Astrocyte of the cerebellum (primary cell): ENCODE measurements around the gene THSD4.

ENCODE experiments used
- DNase-seq: peaks from one replicate; pipeline ENCODE4 v3.0.0-alpha.2; 2011; ENCODE audit warnings: low read depth
- H3K4me3 ChIP-seq: 2 replicates; pipeline ENCODE4 v1.5.1; 2011; ENCODE audit warnings: mild to moderate bottlenecking, low read depth, low read length, moderate library complexity
- CTCF ChIP-seq: IDR thresholded peaks from 2 replicates; pipeline ENCODE4 v1.5.1; 2012; ENCODE audit warnings: low read length, low read depth, moderate library complexity, mild to moderate bottlenecking; ENCODE audit errors: missing control alignments
- in situ Hi-C: cut with HindIII; loops from 2 replicates; pipeline ENCODE4 v1.10.0; 2017; ENCODE audit warnings: low sequenced_read_pairs

THSD4 gene

GRCh38 chr15:71430782-71431181 is 315.5 kb downstream of the THSD4 start:
- H3K4me3 ChIP-seq, result no peak overlapping the region
- no peak for TF ChIP-seq CTCF
- DNase-seq, result no peak
- in situ Hi-C loops, result loop anchor here (5.0 to 25.0 kb wide), 2 partner anchors 33 to 318 kb away; partner anchors contain the start of gene THSD4

GRCh38 chr15:71431343-71432336 is 316.4 kb downstream of the THSD4 start:
- DNase-seq, result no peak
- in situ Hi-C loops, result loop anchor here (5.0 to 25.0 kb wide), 2 partner anchors 34 to 319 kb away; partner anchors contain the start of gene THSD4
- H3K4me3 ChIP-seq, result no peak overlapping the region
- TF ChIP-seq CTCF, result no peak

GRCh38 chr15:71433402-71433801 is 318.1 kb downstream of the THSD4 start:
- no peak for TF ChIP-seq CTCF

GRCh38 chr15:71434774-71435173 is 319.5 kb downstream of the THSD4 start:
- in situ Hi-C loops, result loop anchor here (5.0 to 25.0 kb wide), 2 partner anchors 37 to 322 kb away; partner anchors contain the start of gene THSD4
- H3K4me3 ChIP-seq, result no peak overlapping the region
- TF ChIP-seq CTCF, result no peak
- DNase-seq, result no peak

More at GRCh38 chr15:71433402-71433801, 318.1 kb downstream of the THSD4 start:
- no peak overlapping the region for H3K4me3 ChIP-seq
- in situ Hi-C loops, result loop anchor here (5.0 to 25.0 kb wide), 2 partner anchors 36 to 321 kb away; partner anchors contain the start of gene THSD4
- DNase-seq, result no peak

- H3K4me3 ChIP-seq, result no peak overlapping the region
- no peak for TF ChIP-seq CTCF
- DNase-seq, result no peak
- in situ Hi-C loops, result loop anchor here (25.0 kb wide), 1 partner anchor 323 kb away; the partner anchor contains the start of gene THSD4
These were observed 320.3 kb downstream of the THSD4 start for GRCh38 chr15:71435552-71435951.

- no peak for DNase-seq
- H3K4me3 ChIP-seq, result no peak overlapping the region
- in situ Hi-C loops, result loop anchor here (25.0 kb wide), 1 partner anchor 325 kb away; the partner anchor contains the start of gene THSD4
- TF ChIP-seq CTCF, result no peak
These were observed 321.6 kb downstream of the THSD4 start for GRCh38 chr15:71436854-71437253.
